ENCODE measurements around the gene DOCK4.
A peak's percentile ranks its signal among the peaks of the same experiment; 100 is the strongest.

Gene DOCK4

DNA sequence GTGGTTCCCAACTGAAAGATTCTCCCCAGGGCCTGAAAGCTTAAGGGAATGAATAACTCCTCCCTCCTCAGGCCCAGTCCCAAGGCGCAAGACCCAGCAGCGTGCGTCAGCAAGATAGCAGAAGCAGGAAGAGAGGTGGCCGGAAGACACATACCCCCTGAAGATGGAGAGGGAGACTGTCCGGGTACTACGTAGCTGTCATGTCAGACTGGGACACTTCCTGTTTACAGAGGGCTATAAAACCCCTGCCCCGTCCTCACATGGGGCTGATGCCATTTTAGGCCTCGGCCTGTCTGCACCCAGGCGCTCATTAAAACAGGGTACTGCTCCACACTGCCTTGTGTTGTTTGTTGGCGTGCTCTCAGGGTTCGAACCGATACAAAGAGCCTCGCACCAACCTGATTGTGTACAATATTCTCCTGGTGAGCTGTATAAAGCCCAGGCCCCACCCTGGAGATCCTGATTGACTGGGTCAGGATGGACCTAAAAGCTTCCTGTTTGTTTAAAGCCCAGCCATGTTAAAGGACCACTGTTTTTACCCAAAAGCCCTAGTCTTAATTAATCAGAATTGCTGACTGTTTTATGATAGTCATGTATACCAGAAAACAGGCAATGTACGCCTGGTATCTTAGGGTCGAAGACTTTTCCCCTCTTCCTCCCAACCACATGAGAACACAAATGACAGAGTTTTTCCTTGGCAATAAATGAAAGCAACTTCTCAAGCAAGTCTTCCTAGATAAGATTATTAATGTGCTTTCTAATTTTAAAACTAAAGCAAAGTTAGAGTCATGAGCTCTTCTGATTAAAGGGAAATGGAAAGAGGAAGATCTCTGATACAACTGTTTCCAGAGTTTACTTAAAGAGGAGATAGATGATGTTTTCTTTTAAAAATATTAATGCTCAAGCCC is 251.5 kb downstream of the DOCK4 start:
- Mint-ChIP-seq H3K27ac (peak overlapping the region; percentile 71 to 88 (median 73)), H3K4me1 (peaks cover 47% of the 10 kb centered on the region), H3K9me3 (no peaks in the 10 kb centered on the region), H3K27me3 (ENCODE audit: low read depth) (no peaks in the 10 kb centered on the region), H3K4me3 (no peak overlapping the region), H3K36me3 (ENCODE audit: low read depth) (peaks cover 9% of the 10 kb centered on the region)
- TF ChIP-seq, protein P1, sequence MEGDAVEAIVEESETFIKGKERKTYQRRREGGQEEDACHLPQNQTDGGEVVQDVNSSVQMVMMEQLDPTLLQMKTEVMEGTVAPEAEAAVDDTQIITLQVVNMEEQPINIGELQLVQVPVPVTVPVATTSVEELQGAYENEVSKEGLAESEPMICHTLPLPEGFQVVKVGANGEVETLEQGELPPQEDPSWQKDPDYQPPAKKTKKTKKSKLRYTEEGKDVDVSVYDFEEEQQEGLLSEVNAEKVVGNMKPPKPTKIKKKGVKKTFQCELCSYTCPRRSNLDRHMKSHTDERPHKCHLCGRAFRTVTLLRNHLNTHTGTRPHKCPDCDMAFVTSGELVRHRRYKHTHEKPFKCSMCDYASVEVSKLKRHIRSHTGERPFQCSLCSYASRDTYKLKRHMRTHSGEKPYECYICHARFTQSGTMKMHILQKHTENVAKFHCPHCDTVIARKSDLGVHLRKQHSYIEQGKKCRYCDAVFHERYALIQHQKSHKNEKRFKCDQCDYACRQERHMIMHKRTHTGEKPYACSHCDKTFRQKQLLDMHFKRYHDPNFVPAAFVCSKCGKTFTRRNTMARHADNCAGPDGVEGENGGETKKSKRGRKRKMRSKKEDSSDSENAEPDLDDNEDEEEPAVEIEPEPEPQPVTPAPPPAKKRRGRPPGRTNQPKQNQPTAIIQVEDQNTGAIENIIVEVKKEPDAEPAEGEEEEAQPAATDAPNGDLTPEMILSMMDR (IDR thresholded peaks at IDR 0.05; ENCODE audit: unreplicated experiment in 3 of 3) = no peak

- no peaks in the 10 kb centered on the region for H3K27me3 Mint-ChIP-seq (ENCODE audit: low read depth)
- no peaks in the 10 kb centered on the region for H3K9me3 Mint-ChIP-seq
- peaks cover 41% of the 10 kb centered on the region for H3K4me1 Mint-ChIP-seq
- H3K4me3 Mint-ChIP-seq = no peak overlapping the region
- TF ChIP-seq, protein P1 (IDR thresholded peaks at IDR 0.05; ENCODE audit: unreplicated experiment in 3 of 3) = no peak
- H3K36me3 Mint-ChIP-seq (ENCODE audit: low read depth) = peaks cover 9% of the 10 kb centered on the region
- peak overlapping the region in 2 of 3 experiments; percentile 73 to 88 for H3K27ac Mint-ChIP-seq
Observed at GRCh38 chr7:111954056-111954455, 252.1 kb downstream of the DOCK4 start.

DNA sequence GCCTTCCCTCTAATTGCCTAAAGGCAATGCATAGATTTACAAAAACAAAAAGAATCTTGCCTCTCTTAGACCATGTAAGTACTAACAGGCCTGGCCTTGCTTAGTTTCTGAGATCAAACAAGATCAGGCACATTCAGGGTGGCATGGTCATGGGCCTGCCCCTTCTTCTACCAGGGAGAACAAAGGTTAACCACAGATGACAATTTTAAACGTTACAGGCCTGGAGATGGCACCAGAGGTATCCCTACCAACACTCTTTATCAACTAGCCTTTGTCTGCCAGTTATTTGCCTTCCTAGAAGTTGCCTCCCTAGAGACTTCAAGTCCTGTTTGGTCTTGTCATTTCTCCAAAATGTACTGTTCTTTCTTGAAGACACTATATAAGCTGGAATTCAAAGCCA is 252.6 kb downstream of the DOCK4 start:
- Mint-ChIP-seq H3K4me3 (no peak overlapping the region), H3K27ac (peak overlapping the region in 2 of 3 experiments; percentile 8 to 67), H3K27me3 (ENCODE audit: low read depth) (no peaks in the 10 kb centered on the region), H3K36me3 (ENCODE audit: low read depth) (peaks cover 9% of the 10 kb centered on the region), H3K4me1 (peaks cover 37% of the 10 kb centered on the region), H3K9me3 (no peaks in the 10 kb centered on the region)
- TF ChIP-seq, protein P1 (IDR thresholded peaks at IDR 0.05; ENCODE audit: unreplicated experiment in 3 of 3) = no peak

DNA sequence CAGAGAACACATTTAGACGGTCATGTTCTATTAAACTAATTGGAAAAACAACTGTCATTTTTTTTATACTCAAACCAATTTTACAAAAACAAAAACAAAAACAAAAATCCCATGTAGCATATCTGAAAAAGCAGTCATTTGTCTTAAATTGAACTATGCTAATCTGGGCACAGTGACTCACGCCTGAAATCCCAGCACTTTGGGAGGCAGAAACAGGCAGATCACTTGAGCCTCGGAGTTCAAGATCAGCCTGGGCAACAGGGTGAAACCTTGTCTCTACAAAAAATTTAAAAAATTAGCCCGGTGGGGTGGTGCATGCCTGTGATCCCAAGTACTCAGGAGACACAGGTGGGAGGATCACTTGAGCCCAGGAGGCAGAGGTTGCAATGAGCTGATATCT is 253.4 kb downstream of the DOCK4 start:
- TF ChIP-seq, protein P1 (IDR thresholded peaks at IDR 0.05; ENCODE audit: unreplicated experiment in 3 of 3) = no peak
- Mint-ChIP-seq H3K27ac (no peak overlapping the region), H3K9me3 (no peaks in the 10 kb centered on the region), H3K27me3 (ENCODE audit: low read depth) (no peaks in the 10 kb centered on the region), H3K4me3 (no peak overlapping the region), H3K4me1 (peaks cover 28% of the 10 kb centered on the region), H3K36me3 (ENCODE audit: low read depth) (peaks cover 9% of the 10 kb centered on the region)

GRCh38 chr7:111951052-111951451 is 255.1 kb downstream of the DOCK4 start:
- no peak overlapping the region for H3K4me3 Mint-ChIP-seq
- H3K36me3 Mint-ChIP-seq (ENCODE audit: low read depth) = peaks cover 20% of the 10 kb centered on the region
- H3K27ac Mint-ChIP-seq = no peak overlapping the region
- no peaks in the 10 kb centered on the region for H3K9me3 Mint-ChIP-seq
- TF ChIP-seq, protein P1 (IDR thresholded peaks at IDR 0.05; ENCODE audit: unreplicated experiment in 3 of 3) = no peak
- no peaks in the 10 kb centered on the region for H3K27me3 Mint-ChIP-seq (ENCODE audit: low read depth)
- H3K4me1 Mint-ChIP-seq = peaks cover 20% of the 10 kb centered on the region
